Activated CD4-positive, CD25-positive, alpha-beta regulatory T cell (primary cell): ENCODE data around the gene CCSER1.
"Not testable (repeated sequence)": the region's sequence is repeated elsewhere in the genome, so short reads cannot be mapped to it uniquely, and the experiment has no call there.

Experiments used
- DNase-seq, 4 experiments: peaks; one replicate each; lab custom pipeline; 2025; lab: John Stamatoyannopoulos, UW

Gene CCSER1

GRCh38 chr4:91284480-91284879 is 1157.3 kb downstream of the CCSER1 start:
- DNase-seq, result no peak

- no peak for DNase-seq
Measured at GRCh38 chr4:91285487-91285886, 1158.3 kb downstream of the CCSER1 start.

- DNase-seq, result no peak
Measured at GRCh38 chr4:91288702-91289311, 1161.6 kb downstream of the CCSER1 start.

GRCh38 chr4:91298156-91298700 is 1171.0 kb downstream of the CCSER1 start:
- no peak for DNase-seq

- no peak for DNase-seq
Measured at GRCh38 chr4:91298824-91299223, 1171.6 kb downstream of the CCSER1 start.

GRCh38 chr4:91302120-91302519 is 1174.9 kb downstream of the CCSER1 start:
- DNase-seq, result no peak

- no peak for DNase-seq
Measured at GRCh38 chr4:91304292-91304691, 1177.1 kb downstream of the CCSER1 start.

GRCh38 chr4:91317434-91317833 is 1190.2 kb downstream of the CCSER1 start:
- no peak for DNase-seq

GRCh38 chr4:91319556-91320268 is 1192.5 kb downstream of the CCSER1 start:
- DNase-seq, result no peak

GRCh38 chr4:91322961-91323360 is 1195.8 kb downstream of the CCSER1 start:
- no peak for DNase-seq

- no peak for DNase-seq
Measured at GRCh38 chr4:91325495-91325894, 1198.3 kb downstream of the CCSER1 start.

- not testable (repeated sequence) for DNase-seq
Measured at GRCh38 chr4:91326167-91326566, 1199.0 kb downstream of the CCSER1 start.

GRCh38 chr4:91330555-91331137 is 1203.5 kb downstream of the CCSER1 start:
- DNase-seq, result no peak

- no peak for DNase-seq
Measured at GRCh38 chr4:91340822-91341221, 1213.6 kb downstream of the CCSER1 start.

GRCh38 chr4:91345632-91346031 is 1218.4 kb downstream of the CCSER1 start:
- no peak for DNase-seq

- not testable (repeated sequence) for DNase-seq
Measured at GRCh38 chr4:91356496-91356895, 1229.3 kb downstream of the CCSER1 start.

- not testable (repeated sequence) for DNase-seq
Measured at GRCh38 chr4:91358016-91358415, 1230.8 kb downstream of the CCSER1 start.

- not testable (repeated sequence) for DNase-seq
Measured at GRCh38 chr4:91358621-91359020, 1231.4 kb downstream of the CCSER1 start.

GRCh38 chr4:91359041-91360031 is 1232.1 kb downstream of the CCSER1 start:
- DNase-seq, result no peak

GRCh38 chr4:91362125-91362524 is 1234.9 kb downstream of the CCSER1 start:
- DNase-seq, result no peak

GRCh38 chr4:91366554-91366953 is 1239.4 kb downstream of the CCSER1 start:
- DNase-seq, result no peak

- DNase-seq, result no peak
Measured at GRCh38 chr4:91369116-91369515, 1241.9 kb downstream of the CCSER1 start.
